SK-N-MC (cell line): ENCODE results near the gene MINDY3.

Experiments used
- EZH2 ChIP-seq: fragments of 200-600 bp; sonication (generic); IDR thresholded peaks from one replicate; pipeline ENCODE4 v1.6.1; 2017; ENCODE audit warnings: antibody characterized with exemption
- FOXP2 ChIP-seq: optimal IDR thresholded peaks from 2 replicates; pipeline ENCODE3; 2011; ENCODE audit warnings: mild to moderate bottlenecking, moderate library complexity; ENCODE audit not compliant: insufficient read depth; ENCODE audit errors: extremely low read length, control extremely low read depth
- POLR2AphosphoS5 ChIP-seq: IDR thresholded peaks from 2 replicates; pipeline ENCODE4 v1.6.1; 2012; ENCODE audit warnings: mild to moderate bottlenecking, low read depth, low read length, borderline replicate concordance

DNA sequence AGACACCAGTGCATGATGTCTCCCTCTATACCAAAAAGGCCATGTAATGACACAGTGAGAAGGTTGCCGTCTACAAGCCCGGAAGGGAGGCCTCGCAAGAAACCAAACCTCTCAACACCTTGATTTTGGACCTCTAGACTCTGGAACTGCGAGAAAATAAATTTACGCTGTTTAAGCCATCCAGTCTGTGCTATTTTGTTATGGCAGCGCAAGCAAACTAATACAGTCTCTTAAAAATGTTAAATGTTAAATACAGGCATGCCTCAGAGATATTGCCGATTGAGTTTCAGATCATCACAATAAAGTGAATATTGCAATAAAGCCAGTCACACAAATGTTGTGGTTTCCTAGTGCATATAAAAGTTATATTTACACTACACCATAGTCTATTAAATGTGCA lies 5.0 kb upstream of the MINDY3 start:
- TF ChIP-seq POLR2AphosphoS5: no peak
- TF ChIP-seq EZH2: no peak
- TF ChIP-seq FOXP2: no peak
